Suprapubic skin (tissue), 3 donors: ENCODE results near the gene ATP1B2.

Source experiments
- EP300 ChIP-seq: sonication (generic); formaldehyde crosslinking; IDR thresholded peaks from one replicate; pipeline ENCODE4 v1.6.1; 2017; ENCODE audit warnings: antibody characterized with exemption
- POLR2A ChIP-seq, 2 donors: fragments of 450-650 bp; IDR thresholded peaks; one replicate each; pipeline ENCODE4 v1.6.1; 2017; ENCODE audit warnings: antibody characterized with exemption in 2 of 2, mild to moderate bottlenecking in 2 of 2, moderate library complexity in 2 of 2
- TF ChIP-seq, protein P1 (sequence below), 2 donors: fragments of 200-600 bp in 1 of 2; fragments of 450-650 bp in 1 of 2; sonication (generic) in 1 of 2; IDR thresholded peaks; one replicate each; pipeline ENCODE4 v1.5.1; 2016 to 2019; ENCODE audit warnings: antibody characterized with exemption in 2 of 2, mild to moderate bottlenecking in 1 of 2, moderate library complexity in 1 of 2

DNA sequence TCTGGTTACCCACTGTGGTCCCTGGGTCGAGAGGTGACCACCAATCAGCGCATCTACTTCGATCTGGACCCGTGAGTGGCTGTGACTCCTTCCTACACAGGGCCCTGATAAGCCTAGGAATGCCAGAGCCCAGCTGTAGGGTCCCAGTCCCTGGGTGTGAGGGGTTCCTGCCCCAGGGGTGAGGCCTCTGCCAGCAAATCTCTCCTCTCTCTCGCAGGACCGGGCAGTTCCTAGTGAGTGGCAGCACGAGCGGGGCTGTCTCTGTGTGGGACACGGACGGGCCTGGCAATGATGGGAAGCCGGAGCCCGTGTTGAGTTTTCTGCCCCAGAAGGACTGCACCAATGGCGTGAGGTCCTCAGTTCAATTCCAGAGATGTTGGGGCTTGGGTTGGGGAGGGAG, 52.0 kb downstream of the ATP1B2 start:
- TF ChIP-seq, protein P1, sequence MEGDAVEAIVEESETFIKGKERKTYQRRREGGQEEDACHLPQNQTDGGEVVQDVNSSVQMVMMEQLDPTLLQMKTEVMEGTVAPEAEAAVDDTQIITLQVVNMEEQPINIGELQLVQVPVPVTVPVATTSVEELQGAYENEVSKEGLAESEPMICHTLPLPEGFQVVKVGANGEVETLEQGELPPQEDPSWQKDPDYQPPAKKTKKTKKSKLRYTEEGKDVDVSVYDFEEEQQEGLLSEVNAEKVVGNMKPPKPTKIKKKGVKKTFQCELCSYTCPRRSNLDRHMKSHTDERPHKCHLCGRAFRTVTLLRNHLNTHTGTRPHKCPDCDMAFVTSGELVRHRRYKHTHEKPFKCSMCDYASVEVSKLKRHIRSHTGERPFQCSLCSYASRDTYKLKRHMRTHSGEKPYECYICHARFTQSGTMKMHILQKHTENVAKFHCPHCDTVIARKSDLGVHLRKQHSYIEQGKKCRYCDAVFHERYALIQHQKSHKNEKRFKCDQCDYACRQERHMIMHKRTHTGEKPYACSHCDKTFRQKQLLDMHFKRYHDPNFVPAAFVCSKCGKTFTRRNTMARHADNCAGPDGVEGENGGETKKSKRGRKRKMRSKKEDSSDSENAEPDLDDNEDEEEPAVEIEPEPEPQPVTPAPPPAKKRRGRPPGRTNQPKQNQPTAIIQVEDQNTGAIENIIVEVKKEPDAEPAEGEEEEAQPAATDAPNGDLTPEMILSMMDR (IDR thresholded peaks at IDR 0.05): no peak
- no peak for TF ChIP-seq POLR2A (IDR thresholded peaks at IDR 0.05)
- no peak for TF ChIP-seq EP300
